GM18907 (cell line): ENCODE data around the gene BAZ2B.

ENCODE experiments used
- ATAC-seq: cut with Tn5 transposase; IDR thresholded peaks from one replicate; pipeline ENCODE4 v1.9.1; 2021; ENCODE audit warnings: mild to moderate bottlenecking, moderate library complexity; ENCODE audit not compliant: unreplicated experiment

The BAZ2B gene

DNA sequence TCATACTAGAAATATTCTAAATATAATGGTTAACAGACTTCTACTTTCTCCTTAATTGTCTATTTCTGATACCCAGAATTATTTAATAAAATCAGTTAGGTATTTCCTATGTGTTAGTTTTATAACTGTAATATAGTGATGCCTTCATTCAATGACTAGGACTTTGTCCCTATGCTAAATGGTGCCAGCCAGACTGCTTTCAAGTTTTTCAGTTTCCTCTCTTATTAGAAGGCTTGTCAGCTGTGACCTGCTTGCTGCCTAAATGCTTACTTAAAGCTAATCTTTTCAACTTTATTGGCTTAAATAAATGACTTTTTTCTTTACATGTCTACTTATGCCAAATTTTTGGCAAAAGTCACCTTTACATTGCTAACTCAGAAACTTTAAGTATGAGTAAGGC is 30.7 kb downstream of the BAZ2B start:
- ATAC-seq = no peak

DNA sequence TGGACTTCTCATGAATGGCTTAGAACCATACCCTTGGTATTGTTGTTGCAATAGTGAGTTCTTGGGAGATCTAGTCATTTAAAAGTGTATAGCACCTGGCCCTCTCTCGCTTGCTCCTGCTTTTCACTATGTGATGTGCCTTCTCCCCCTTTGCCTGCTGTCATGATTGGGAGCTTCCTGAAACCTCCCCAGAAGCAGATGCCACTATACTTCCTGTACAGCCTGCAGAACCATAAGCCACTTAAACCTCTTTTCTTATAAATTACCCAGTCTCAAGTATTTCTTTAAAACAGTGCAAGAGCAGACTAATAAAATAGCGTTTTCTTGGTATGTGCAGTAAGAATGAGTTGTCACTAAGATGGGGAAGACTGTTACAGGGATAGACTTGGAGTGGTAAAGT is 31.6 kb downstream of the BAZ2B start:
- no peak for ATAC-seq

DNA sequence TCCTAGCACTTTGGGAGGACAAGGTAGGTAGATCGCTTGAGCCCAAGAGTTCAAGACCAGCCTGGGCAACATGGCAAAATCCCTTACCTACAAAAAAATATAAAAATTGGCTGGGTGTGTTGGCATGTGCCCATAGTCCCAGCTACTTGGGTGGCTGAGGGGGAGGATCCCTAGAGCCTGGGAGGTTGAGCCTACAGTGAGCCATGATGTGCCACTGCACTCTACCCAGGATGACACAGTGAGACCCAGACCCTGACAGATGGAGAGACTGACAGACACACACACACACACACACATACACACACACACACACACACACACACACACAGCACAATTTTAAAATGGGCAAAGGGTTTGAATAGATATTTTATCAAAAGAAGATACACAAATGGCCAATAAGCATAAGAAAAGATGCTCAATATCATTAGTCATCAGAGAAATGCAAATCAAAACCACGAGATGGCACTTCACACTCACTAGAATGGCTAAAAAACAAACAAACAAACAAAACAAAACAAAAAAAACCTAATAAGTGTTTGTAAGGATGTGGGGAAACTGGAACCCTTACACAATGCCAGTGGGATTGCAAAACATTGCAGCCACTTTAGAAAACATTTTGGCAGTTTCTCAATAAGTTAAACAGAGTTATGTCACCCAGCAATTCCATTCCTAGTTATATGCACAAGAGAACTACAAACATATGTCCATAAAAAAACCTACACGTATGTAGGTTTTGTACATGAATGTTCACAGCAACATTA is 42.3 kb downstream of the BAZ2B start:
- ATAC-seq = no peak

DNA sequence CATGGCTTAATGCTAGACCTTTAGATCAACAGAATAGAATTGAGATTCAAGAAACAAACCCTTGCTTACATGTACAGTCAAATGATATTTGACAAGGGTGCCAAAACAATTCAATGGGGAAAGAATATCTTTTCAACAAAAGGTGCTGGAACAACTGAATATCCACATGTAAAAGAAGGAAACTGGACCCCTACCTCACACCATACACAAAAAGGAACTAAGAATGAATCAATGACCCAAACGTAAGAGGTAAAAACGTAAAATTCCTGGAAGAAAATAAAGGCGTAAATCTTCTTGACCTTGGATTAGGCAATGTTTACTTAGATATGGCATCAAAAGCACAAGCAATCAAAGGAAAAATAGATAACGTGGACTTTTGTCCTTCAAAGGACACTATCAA is 43.1 kb downstream of the BAZ2B start:
- no peak for ATAC-seq

DNA sequence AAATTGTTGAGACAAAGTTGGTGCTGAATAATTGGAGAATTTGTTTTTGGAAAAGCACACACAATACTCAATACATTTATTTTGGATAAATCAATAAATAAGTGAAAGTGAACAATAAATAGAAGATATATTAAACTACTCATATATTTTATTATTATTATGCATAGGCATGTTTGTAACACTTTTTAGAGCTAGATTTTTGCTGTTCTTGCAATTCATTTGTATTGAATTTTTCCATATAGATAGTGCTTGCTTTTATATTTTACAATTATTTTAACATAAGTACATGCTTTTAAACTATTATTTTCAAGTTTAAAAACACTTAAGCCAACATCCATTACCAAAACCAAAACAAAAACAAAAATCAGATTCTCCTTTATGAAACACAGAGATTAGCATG is 43.9 kb downstream of the BAZ2B start:
- no peak for ATAC-seq

DNA sequence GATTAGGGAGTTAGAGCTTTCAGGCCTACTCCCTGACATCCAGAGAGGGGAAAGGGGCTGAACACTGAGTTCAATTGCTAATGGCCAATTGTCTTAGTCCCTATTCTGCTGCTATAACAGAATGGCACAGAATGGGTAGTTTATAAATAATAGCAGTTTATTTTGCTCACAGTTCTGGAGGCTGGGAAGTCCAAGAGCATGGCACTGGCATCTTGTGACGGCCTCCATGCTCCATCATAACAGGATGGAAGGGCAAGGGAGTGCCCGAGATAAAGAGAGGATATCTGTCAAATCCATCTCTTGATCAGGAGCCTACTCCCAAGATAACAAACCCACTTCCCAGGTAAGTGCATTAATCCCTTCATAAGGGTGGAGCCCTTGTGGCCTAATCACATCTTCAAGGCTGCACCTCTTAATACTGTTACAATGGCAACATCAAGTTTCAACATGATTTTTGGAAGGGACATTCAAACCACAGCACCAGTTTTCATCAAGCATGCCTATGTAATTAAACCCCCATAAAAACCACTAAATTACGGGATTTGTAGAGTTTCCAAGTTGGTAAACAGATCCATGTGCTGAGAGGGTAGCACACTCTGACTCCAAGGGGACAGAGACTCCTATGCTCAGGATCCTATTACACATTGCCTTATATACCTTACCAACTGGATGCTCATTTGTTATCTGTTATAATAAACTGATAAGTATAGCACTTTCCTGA is 44.6 kb downstream of the BAZ2B start:
- no peak for ATAC-seq

DNA sequence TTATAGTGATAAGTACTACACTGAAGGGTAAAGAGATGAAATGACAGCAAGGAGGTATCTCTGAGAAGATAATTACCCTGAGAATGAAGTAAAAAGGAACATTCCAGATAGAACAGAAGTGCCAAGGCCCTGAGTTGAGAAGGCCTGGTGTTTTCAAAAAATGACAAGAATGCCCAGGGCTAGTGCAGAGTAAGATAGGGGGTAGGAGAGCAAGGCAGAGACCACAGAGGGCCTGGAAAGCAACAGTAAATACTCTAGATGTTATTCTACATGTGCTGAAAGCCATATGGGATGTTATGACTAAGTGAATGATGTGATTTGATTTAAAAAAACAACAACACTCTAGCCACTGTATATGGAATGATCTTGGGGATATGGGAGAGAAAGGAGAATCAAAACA is 52.3 kb downstream of the BAZ2B start:
- ATAC-seq = no peak

DNA sequence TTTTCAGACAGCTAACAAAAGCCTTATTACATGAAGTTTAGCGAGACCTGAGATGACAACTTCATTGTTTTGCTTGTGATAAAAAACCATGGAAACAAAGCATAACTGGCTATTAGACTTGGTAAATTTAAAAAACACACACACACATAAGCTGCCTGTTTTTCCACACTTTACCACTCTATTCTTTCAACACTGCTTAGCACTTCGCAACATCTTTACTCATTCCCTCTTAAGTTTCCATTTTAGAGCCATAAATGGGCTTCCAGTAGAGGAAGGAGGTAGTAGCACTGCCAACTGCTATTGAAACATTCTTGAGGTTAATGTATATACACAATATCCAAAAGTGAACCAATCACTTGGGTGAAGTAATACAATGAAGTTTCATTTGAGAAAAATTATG is 54.1 kb downstream of the BAZ2B start:
- no peak for ATAC-seq

DNA sequence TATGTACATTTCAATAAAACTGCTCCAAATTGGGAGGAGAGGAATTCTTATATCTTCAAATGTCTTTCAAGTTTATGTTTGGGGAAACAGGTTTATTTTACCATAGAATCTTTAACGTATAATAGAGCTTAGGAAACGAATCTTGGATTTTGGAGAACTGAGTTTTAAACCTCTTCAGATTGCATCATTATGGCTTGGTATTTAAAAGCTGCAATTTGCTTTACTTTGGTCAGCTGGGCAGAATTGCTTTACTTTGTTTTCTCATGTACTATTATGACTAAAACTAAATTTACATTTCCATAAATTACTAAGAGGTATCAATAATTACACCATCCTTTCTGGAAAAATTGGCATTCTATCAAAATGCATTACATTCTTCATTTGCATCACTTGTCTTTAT is 54.6 kb downstream of the BAZ2B start:
- no peak for ATAC-seq

DNA sequence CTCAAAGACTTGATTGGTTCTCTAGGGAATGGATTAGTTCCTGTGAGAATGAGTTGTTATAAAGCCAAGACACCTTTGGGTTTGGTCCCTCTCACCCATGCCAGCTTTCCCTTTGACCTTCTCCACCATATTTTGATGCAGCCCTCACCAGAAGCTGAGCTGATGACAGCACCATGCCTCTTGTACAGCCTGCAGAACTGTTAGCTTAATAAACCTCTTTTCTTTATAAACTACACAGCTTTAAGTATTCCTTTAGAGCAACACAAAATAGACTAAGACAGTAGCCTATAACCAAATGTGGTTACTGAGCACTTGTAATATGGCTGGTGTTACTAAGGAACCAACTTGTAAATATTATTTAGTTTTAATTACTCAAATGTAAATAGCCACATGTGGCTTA is 55.1 kb downstream of the BAZ2B start:
- no peak for ATAC-seq

DNA sequence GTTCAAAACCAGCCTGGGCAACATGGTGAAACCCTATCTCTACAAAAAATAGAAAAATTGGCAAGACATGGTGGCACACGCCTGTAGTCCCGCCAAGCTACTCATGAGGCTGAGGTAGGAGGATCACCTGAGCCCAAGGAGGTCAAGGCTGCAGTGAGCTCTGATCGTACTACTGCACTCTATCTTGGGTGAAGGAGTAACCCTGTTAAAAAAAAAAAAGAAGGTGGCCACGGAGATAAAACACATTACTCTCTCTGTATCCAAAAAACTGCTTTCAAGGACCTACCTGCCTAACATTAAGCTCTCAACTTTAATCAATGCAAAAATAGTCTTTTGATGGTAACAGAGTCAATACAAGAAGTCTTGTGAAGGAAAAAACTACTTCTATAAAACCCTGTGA is 57.3 kb downstream of the BAZ2B start:
- ATAC-seq = no peak

DNA sequence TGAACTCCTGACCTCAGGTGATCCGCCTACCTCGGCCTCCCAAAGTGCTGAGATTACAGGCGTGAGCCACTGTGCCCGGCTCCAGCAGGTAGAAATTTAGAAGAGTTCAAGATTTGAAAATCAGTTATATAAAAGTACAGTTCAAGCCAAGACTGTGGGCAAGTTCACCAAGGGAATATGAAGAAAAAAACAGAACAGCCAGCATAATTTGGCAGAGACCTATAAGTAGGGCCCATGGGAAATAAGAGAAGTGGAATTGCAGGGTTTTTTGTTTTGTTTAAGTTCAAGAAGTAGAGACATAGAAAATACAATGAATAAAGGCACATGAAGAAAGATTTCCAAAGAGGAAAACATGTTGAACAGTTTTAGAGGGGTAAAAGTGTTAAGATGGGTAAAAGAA is 57.9 kb downstream of the BAZ2B start:
- no peak for ATAC-seq

DNA sequence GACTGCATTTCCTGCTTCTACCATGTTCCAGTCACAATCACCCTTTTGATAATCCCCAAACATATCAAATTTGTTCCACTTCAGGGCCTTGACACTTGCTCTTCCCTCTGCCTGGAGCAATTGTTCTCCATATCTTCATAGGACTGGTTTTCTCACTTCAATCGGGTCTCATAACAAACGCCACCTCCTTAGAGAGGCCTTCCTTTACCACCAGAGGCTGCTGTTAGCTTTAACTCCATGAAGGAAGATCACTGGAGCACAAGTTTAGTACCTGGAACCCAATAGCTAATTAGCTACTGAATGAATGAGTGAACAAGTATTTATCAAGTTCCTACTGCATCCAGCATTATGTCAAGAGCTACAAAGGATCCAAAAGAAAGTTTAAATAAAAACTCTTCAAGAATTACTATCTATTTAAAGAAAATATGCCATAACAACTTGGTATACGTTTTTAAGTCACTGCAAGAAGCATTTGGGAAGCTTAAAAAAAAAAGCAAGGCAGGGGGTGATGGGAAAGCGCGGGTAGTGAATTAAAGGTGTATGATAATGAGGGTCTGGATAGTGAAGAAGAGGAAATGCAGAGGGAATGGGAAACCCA is 58.8 kb downstream of the BAZ2B start:
- ATAC-seq = no peak

DNA sequence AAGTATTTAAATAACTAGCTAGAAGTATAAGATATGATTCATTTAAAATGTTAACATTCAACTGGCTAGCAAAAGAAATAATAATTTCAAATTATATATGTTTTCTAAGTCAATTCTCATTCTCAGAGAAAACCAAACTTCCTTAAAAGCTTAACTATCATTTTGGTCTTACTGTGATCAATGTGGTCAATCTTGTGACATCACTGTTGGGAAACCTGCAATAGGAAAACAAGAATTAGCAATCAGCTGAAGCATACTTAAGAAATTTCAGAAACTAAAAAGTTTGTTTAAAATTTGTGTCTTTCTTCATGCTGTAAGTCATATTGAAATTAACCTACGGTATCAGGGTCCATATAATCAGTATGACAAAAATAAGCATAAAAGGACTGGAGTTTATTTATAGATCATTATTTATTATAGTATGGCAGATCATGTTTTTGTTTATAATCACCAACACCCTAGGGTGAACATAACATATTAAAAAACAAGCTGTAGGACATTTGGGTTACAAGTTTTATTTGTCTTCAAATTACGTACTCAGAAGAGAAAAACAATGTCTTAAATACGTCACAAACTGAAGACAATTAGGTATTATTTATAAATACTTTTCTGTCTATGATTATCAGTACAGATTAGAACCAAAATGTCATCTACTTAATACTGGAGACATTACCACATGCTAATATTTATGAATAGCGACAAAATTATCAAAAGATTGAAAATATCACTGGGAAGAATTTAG is 60.5 kb downstream of the BAZ2B start:
- no peak for ATAC-seq

DNA sequence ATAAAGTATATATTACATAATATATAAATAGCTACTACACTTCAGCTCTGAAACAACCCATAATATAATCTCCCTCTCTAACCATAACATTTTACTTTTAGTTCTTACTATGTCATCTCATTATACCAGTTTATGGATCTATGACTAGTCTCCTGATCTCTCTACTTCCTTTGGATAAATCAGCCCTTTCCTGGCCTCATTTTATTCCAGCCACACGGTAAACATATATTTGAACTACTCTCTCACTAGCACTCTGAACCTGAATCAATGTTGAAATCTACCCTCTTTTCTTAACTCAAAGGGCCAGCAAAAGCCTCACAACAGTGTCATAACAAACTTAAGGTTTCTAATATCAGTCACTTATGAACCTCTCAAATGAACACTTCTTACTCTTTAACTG is 62.6 kb downstream of the BAZ2B start:
- no peak for ATAC-seq

DNA sequence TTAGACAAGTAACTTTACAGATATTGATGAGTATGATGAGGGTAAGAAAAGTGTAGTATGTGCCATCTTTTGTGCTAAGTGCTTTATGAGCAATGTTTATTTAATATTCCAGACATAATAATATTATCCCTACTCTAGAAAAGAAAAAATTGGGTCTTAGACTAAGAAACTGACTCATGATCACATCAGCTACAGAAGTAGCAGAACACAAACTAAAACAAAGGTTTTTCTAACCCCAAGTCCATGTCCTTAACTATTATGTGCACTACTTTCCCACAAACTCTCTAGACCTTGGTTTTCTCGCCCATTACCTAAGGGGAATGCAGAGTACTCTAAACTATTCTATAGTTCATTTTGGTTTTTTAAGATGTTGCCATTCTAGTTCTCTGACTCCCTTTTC is 64.5 kb downstream of the BAZ2B start:
- no peak for ATAC-seq

DNA sequence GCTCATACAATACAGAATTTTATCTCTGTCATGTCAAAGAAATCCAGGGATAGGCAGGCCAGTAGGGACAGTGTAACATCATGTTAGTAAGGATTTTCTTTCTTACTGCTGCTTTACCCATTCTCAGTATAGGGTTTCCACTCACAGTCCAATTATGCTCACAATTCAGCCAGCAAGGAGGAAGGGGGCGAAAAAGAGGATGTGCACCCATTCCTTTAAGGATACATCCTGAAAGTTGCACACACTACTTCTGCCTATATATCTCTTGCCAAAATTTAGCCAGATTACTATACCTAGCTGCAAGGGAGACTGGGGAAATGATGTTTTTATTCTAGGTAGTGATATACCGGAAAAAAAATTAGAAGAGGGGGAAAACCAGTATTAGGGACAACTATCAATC is 66.1 kb downstream of the BAZ2B start:
- ATAC-seq = no peak

DNA sequence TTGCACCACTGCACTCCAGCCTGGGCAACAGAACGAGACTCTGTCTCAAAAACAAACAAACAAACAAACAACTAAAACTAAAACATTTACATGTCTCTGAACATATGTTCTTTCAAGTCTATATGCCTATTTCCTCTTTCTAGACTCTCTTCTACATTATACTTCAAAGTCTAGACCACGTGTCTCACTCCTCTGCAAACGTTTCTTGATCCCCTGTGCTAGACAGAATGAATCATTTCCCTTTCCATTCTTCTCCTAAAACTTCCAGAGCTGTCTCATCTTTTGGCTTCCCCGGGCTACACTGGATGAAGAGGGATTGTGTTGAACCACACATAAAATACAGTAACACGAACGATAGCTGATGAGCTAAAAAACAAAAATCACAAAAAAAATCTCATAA is 67.1 kb downstream of the BAZ2B start:
- ATAC-seq = no peak

DNA sequence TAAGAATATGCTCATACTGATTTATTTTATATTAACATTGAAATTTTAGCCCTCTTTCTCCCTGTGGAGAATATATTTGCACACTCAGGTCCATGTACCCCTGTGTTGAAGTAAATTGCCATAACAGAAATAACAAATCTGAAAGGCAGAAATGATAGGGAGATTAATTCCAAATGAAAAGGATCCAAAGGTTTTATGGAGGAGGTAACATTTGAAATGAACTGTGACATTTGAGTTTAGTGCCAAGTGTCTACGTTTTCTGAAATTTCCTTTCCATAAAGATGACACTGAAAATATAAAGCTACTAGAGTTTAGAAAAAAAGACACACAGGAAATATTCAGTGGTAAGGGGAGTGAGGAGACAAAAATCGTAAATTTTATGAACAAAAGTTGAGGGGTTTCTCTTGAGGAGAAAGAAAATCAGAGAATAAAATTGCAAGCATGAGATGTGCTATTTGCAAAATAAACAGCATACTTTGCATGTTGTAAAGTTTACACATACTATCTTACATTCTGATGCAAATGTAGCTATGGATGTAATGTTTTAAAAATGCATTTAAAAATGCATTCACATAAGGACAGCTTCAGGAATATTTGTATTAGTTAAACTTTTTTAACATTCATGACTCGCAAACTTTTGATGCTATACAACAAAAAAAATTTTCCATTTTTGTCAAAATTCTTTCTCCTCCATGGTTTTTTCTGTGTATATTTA is 69.5 kb downstream of the BAZ2B start:
- no peak for ATAC-seq

DNA sequence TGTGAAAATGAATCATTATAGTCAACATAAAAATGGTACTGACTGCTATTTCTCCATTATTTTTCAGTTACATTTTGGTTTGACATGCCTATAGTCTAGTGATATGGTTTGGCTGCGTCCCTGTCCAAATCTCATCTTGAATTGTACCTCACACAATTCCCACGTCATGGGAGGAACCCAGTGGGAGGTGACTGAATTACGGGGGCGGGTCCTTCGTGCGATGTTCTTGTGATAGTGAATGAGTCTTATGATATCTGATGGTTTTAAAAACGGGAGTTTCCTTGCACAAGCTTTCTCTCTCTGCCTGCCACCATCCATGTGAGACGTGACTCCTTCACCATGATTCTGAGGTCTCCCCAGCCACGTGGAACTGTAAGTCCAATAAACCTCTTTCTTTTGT is 70.3 kb downstream of the BAZ2B start:
- ATAC-seq = no peak

DNA sequence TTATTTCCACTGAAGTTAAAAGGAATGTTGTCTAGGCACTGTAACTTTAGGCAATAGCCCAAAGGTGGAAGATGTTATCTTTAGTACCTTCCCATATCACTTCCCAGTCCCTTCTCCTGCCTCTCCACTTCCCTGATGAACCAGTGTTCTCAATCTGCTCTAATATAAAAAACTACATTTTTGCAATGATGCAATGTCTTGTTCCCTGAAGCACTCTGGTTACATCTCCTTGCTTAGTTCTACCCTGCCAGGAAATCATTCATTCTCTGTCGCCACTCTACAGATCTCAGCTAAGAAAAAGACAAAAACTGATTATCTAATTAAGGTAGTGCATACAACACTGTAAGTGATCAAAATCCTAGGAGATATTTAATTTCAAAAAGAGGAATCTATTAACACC is 71.3 kb downstream of the BAZ2B start:
- no peak for ATAC-seq
